ENCODE results near the gene SHISAL2A.
A peak's percentile ranks its signal among the peaks of the same experiment; 100 is the strongest.

The SHISAL2A gene

GRCh38 chr1:52674497-52675384, 41.8 kb downstream of the SHISAL2A start (continued):
- TF ChIP-seq, protein P1, sequence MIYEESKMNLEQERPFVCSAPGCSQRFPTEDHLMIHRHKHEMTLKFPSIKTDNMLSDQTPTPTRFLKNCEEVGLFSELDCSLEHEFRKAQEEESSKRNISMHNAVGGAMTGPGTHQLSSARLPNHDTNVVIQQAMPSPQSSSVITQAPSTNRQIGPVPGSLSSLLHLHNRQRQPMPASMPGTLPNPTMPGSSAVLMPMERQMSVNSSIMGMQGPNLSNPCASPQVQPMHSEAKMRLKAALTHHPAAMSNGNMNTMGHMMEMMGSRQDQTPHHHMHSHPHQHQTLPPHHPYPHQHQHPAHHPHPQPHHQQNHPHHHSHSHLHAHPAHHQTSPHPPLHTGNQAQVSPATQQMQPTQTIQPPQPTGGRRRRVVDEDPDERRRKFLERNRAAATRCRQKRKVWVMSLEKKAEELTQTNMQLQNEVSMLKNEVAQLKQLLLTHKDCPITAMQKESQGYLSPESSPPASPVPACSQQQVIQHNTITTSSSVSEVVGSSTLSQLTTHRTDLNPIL (CRISPR knock-in tag; IDR thresholded peaks at IDR 0.05; ENCODE audit: low read depth), result no peak
- TF ChIP-seq ZNF70 (CRISPR knock-in tag; IDR thresholded peaks at IDR 0.05), result no peak

DNA sequence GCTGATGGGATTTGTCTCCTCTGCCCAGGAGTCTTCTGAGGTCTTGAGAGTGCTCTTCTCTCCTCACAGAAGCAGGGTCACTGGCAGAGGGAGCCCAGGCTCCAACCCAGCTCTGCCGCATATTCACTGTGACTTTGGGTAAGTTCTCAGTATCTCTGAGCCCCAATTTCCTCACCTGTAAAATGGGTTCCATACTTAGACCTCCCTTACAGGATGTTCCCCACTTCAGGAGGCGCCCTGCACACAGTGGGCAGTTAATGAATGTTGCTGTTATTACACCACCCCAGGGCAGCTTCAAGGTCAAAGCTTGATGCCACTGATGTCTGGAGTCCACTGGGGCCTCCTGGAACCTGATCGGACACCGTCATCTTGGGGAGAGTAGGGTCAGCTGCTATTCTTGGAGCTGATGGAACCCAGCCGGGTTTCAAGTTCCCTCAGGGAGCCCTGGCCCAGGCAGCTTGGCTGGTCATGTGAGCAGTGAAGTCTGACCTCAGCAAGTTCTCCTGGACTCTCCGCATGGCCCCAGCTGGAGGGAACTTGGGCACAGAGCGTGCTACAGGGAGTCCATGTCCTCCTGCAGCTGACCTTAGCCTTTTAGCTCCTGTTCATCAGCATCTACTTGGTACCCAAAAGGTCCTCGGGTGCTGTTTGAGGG, 43.4 kb downstream of the SHISAL2A start:
- ATAC-seq, result no peak
- TF ChIP-seq, protein P2, sequence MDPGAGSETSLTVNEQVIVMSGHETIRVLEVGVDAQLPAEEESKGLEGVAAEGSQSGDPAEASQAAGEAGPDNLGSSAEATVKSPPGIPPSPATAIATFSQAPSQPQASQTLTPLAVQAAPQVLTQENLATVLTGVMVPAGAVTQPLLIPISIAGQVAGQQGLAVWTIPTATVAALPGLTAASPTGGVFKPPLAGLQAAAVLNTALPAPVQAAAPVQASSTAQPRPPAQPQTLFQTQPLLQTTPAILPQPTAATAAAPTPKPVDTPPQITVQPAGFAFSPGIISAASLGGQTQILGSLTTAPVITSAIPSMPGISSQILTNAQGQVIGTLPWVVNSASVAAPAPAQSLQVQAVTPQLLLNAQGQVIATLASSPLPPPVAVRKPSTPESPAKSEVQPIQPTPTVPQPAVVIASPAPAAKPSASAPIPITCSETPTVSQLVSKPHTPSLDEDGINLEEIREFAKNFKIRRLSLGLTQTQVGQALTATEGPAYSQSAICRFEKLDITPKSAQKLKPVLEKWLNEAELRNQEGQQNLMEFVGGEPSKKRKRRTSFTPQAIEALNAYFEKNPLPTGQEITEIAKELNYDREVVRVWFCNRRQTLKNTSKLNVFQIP (CRISPR knock-in tag; IDR thresholded peaks at IDR 0.05; ENCODE audit: borderline replicate concordance, low read depth), result no peak
- TF ChIP-seq, protein P3, sequence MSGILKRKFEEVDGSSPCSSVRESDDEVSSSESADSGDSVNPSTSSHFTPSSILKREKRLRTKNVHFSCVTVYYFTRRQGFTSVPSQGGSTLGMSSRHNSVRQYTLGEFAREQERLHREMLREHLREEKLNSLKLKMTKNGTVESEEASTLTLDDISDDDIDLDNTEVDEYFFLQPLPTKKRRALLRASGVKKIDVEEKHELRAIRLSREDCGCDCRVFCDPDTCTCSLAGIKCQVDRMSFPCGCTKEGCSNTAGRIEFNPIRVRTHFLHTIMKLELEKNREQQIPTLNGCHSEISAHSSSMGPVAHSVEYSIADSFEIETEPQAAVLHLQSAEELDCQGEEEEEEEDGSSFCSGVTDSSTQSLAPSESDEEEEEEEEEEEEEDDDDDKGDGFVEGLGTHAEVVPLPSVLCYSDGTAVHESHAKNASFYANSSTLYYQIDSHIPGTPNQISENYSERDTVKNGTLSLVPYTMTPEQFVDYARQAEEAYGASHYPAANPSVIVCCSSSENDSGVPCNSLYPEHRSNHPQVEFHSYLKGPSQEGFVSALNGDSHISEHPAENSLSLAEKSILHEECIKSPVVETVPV (CRISPR knock-in tag; IDR thresholded peaks at IDR 0.05), result no peak
- TF ChIP-seq TOX (CRISPR knock-in tag; IDR thresholded peaks at IDR 0.05; ENCODE audit: borderline replicate concordance), result no peak
- no peak for TF ChIP-seq ZFP3 (CRISPR knock-in tag; IDR thresholded peaks at IDR 0.05)
- TF ChIP-seq GLIS3 (CRISPR knock-in tag; IDR thresholded peaks at IDR 0.05), result no peak
- no peak for TF ChIP-seq TCF4 (CRISPR knock-in tag; IDR thresholded peaks at IDR 0.05; ENCODE audit: borderline replicate concordance)
- TF ChIP-seq ESRRG (CRISPR knock-in tag; IDR thresholded peaks at IDR 0.05), result no peak
- TF ChIP-seq ZNF565 (CRISPR knock-in tag; conservative IDR thresholded peaks at IDR 0.05; ENCODE audit: low read depth), result no peak
- TF ChIP-seq, protein P4, sequence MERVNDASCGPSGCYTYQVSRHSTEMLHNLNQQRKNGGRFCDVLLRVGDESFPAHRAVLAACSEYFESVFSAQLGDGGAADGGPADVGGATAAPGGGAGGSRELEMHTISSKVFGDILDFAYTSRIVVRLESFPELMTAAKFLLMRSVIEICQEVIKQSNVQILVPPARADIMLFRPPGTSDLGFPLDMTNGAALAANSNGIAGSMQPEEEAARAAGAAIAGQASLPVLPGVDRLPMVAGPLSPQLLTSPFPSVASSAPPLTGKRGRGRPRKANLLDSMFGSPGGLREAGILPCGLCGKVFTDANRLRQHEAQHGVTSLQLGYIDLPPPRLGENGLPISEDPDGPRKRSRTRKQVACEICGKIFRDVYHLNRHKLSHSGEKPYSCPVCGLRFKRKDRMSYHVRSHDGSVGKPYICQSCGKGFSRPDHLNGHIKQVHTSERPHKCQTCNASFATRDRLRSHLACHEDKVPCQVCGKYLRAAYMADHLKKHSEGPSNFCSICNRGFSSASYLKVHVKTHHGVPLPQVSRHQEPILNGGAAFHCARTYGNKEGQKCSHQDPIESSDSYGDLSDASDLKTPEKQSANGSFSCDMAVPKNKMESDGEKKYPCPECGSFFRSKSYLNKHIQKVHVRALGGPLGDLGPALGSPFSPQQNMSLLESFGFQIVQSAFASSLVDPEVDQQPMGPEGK (CRISPR knock-in tag; IDR thresholded peaks at IDR 0.05; ENCODE audit: borderline replicate concordance), result no peak

- peak; percentile 38; the same call in 1 of the 2 replicates for TF ChIP-seq ISL1 (CRISPR knock-in tag; IDR thresholded peaks at IDR 0.05)
- TF ChIP-seq ZC3H10 (CRISPR knock-in tag; IDR thresholded peaks at IDR 0.05), result no peak
- TF ChIP-seq OSR1 (CRISPR knock-in tag; IDR thresholded peaks at IDR 0.05), result no peak
- TF ChIP-seq, protein P2 (CRISPR knock-in tag; IDR thresholded peaks at IDR 0.05; ENCODE audit: borderline replicate concordance, low read depth), result no peak
- no peak for TF ChIP-seq ZNF70 (CRISPR knock-in tag; IDR thresholded peaks at IDR 0.05)
Measured at GRCh38 chr1:52677076-52677806, 44.3 kb downstream of the SHISAL2A start.

GRCh38 chr1:52679048-52679447, 46.1 kb downstream of the SHISAL2A start:
- no peak for ATAC-seq
- no peak for TF ChIP-seq RARB (CRISPR knock-in tag; IDR thresholded peaks at IDR 0.05)
- no peak for TF ChIP-seq SNAI2 (CRISPR knock-in tag; IDR thresholded peaks at IDR 0.05)
- no peak for TF ChIP-seq ZC3H10 (CRISPR knock-in tag; IDR thresholded peaks at IDR 0.05)
- TF ChIP-seq ARNTL (CRISPR knock-in tag; IDR thresholded peaks at IDR 0.05; ENCODE audit: borderline replicate concordance, low read depth), result no peak
- TF ChIP-seq ISL1 (CRISPR knock-in tag; IDR thresholded peaks at IDR 0.05), result no peak
- TF ChIP-seq, protein P4 (CRISPR knock-in tag; IDR thresholded peaks at IDR 0.05; ENCODE audit: borderline replicate concordance), result no peak
- no peak for TF ChIP-seq CSDC2 (CRISPR knock-in tag; IDR thresholded peaks at IDR 0.05)
- TF ChIP-seq, protein P2 (CRISPR knock-in tag; IDR thresholded peaks at IDR 0.05; ENCODE audit: borderline replicate concordance, low read depth), result no peak
- no peak for TF ChIP-seq TOX (CRISPR knock-in tag; IDR thresholded peaks at IDR 0.05; ENCODE audit: borderline replicate concordance)
- no peak for TF ChIP-seq PPARA (CRISPR knock-in tag; IDR thresholded peaks at IDR 0.05; ENCODE audit: borderline replicate concordance)
- TF ChIP-seq ESRRG (CRISPR knock-in tag; IDR thresholded peaks at IDR 0.05), result no peak
- no peak for TF ChIP-seq TCF4 (CRISPR knock-in tag; IDR thresholded peaks at IDR 0.05; ENCODE audit: borderline replicate concordance)
- TF ChIP-seq GLIS3 (CRISPR knock-in tag; IDR thresholded peaks at IDR 0.05), result no peak
- TF ChIP-seq ZNF8 (CRISPR knock-in tag; IDR thresholded peaks at IDR 0.05), result no peak

More at GRCh38 chr1:52677076-52677806, 44.3 kb downstream of the SHISAL2A start:
- no peak for ATAC-seq

Data from SK-N-SH treated with all-trans-retinoic acid at 6 μM for 48 hours (cell line).